SU-DHL-6 (cell line): ENCODE measurements around the gene PIGC.

Source experiments
- H2AFZ ChIP-seq: fragments of 200-600 bp; sonication (generic); 2 replicates; pipeline ENCODE4 v1.6.1; 2014; ENCODE audit warnings: low read depth, mild to moderate bottlenecking, moderate library complexity, mixed read lengths, antibody characterized with exemption, low read length; ENCODE audit not compliant: severe bottlenecking
- H3F3A ChIP-seq: fragments of 200-600 bp; shearing (Covaris generic); 2 replicates; pipeline ENCODE4 v1.6.0; 2016; ENCODE audit warnings: antibody characterized with exemption, mild to moderate bottlenecking; ENCODE audit not compliant: insufficient read depth
- H3K27ac ChIP-seq: fragments of 200-600 bp; sonication (generic); 2 replicates; pipeline ENCODE4 v1.5.1; 2016; ENCODE audit warnings: low read depth, mild to moderate bottlenecking, low read length, moderate library complexity, mixed read lengths
- H3K27me3 ChIP-seq: fragments of 200-600 bp; sonication (generic), shearing (Covaris generic); 2 replicates; pipeline ENCODE4 v1.6.0; 2014; ENCODE audit warnings: mild to moderate bottlenecking, low read length
- H3K36me3 ChIP-seq: fragments of 200-600 bp; sonication (generic); 2 replicates; pipeline ENCODE4 v1.6.1; 2014; ENCODE audit warnings: mild to moderate bottlenecking, low read length, mixed read lengths
- H3K4me2 ChIP-seq: fragments of 300-600, 200-600 bp; shearing (Covaris generic), sonication (generic); 2 replicates; pipeline ENCODE4 v1.6.0; 2014; ENCODE audit warnings: low read length, low read depth, mild to moderate bottlenecking; ENCODE audit not compliant: poor library complexity, severe bottlenecking
- H3K4me3 ChIP-seq: fragments of 200-600 bp; sonication (generic); 2 replicates; pipeline ENCODE4 v1.5.1; 2014; ENCODE audit warnings: antibody characterized with exemption, low read length, mild to moderate bottlenecking, mixed read lengths; ENCODE audit not compliant: insufficient read depth, poor library complexity, severe bottlenecking
- H3K79me2 ChIP-seq: fragments of 200-600 bp; sonication (generic); 2 replicates; pipeline ENCODE4 v1.6.1; 2014; ENCODE audit warnings: mild to moderate bottlenecking, low read length, moderate library complexity; ENCODE audit not compliant: insufficient read depth
- H3K9ac ChIP-seq: fragments of 200-600 bp; sonication (generic); 2 replicates; pipeline ENCODE4 v1.7.0; 2014; ENCODE audit warnings: mild to moderate bottlenecking, low read length
- H3K9me2 ChIP-seq: fragments of 200-600 bp; sonication (generic); replicated peaks from 2 replicates; pipeline ENCODE4 v1.6.1; 2014; ENCODE audit warnings: low read length; ENCODE audit not compliant: insufficient read depth
- H3K9me3 ChIP-seq: fragments of 200-600 bp; sonication (generic); 2 replicates; pipeline ENCODE4 v1.6.1; 2014; ENCODE audit warnings: low read length, mixed read lengths; ENCODE audit not compliant: insufficient read depth
- H4K20me1 ChIP-seq: fragments of 200-600 bp; sonication (generic); 2 replicates; pipeline ENCODE4 v1.6.1; 2014; ENCODE audit warnings: low read depth, mild to moderate bottlenecking, antibody characterized with exemption, low read length, moderate library complexity, mixed read lengths
- CTCF ChIP-seq: fragments of 200-600 bp; sonication (generic); IDR thresholded peaks from one replicate; pipeline ENCODE4 v1.5.1; 2017; ENCODE audit warnings: antibody characterized with exemption, mild to moderate bottlenecking, low read length, moderate library complexity; ENCODE audit not compliant: insufficient read depth, poor library complexity, severe bottlenecking
- EZH2phosphoT487 ChIP-seq: fragments of 200-600 bp; sonication (generic), shearing (Covaris generic); conservative IDR thresholded peaks from 2 replicates; pipeline ENCODE4 v1.6.1; 2018; ENCODE audit warnings: mild to moderate bottlenecking, antibody characterized with exemption, low read length, moderate library complexity, mixed read lengths

Gene PIGC

GRCh38 chr1:172477216-172477615 is 33.3 kb upstream of the PIGC start:
- no peak overlapping the region for H3K4me3 ChIP-seq
- no peak overlapping the region for H2AFZ ChIP-seq
- no peaks in the 10 kb centered on the region for H4K20me1 ChIP-seq
- H3K27me3 ChIP-seq: no peaks in the 10 kb centered on the region
- H3K9me2 ChIP-seq: no peaks in the 10 kb centered on the region
- no peaks in the 10 kb centered on the region for H3F3A ChIP-seq
- H3K9ac ChIP-seq: no peak overlapping the region
- no peaks in the 10 kb centered on the region for H3K9me3 ChIP-seq
- no peaks in the 10 kb centered on the region for H3K79me2 ChIP-seq
- H3K4me2 ChIP-seq: no peak overlapping the region
- no peaks in the 10 kb centered on the region for H3K36me3 ChIP-seq
- H3K27ac ChIP-seq: no peak overlapping the region
- no peak for TF ChIP-seq CTCF
- no peak for TF ChIP-seq EZH2phosphoT487

- H3K4me3 ChIP-seq: no peak overlapping the region
- H3K9me3 ChIP-seq: no peaks in the 10 kb centered on the region
- no peaks in the 10 kb centered on the region for H4K20me1 ChIP-seq
- H3K27me3 ChIP-seq: no peaks in the 10 kb centered on the region
- no peak overlapping the region for H2AFZ ChIP-seq
- no peak for TF ChIP-seq CTCF
- TF ChIP-seq EZH2phosphoT487: no peak
- no peaks in the 10 kb centered on the region for H3K36me3 ChIP-seq
- no peaks in the 10 kb centered on the region for H3K9me2 ChIP-seq
- no peaks in the 10 kb centered on the region for H3K79me2 ChIP-seq
- no peaks in the 10 kb centered on the region for H3F3A ChIP-seq
- H3K27ac ChIP-seq: no peak overlapping the region
- no peak overlapping the region for H3K4me2 ChIP-seq
- H3K9ac ChIP-seq: no peak overlapping the region
These were observed 32.4 kb upstream of the PIGC start for GRCh38 chr1:172476218-172476811.

GRCh38 chr1:172473842-172474241 is 30.0 kb upstream of the PIGC start:
- H2AFZ ChIP-seq: no peak overlapping the region
- no peaks in the 10 kb centered on the region for H4K20me1 ChIP-seq
- no peaks in the 10 kb centered on the region for H3K36me3 ChIP-seq
- no peak overlapping the region for H3K27ac ChIP-seq
- H3F3A ChIP-seq: no peaks in the 10 kb centered on the region
- H3K9me2 ChIP-seq: no peaks in the 10 kb centered on the region
- H3K9ac ChIP-seq: no peak overlapping the region
- TF ChIP-seq CTCF (no peak), EZH2phosphoT487 (no peak)
- H3K9me3 ChIP-seq: no peaks in the 10 kb centered on the region
- no peak overlapping the region for H3K4me3 ChIP-seq
- no peak overlapping the region for H3K4me2 ChIP-seq
- H3K27me3 ChIP-seq: no peaks in the 10 kb centered on the region
- no peaks in the 10 kb centered on the region for H3K79me2 ChIP-seq
